Smooth muscle cell (in vitro differentiated cells): ENCODE results near the gene PRLH. TPM values are rescaled to one million over a fixed set of nuclear protein-coding genes. Genes with fewer than 3 reads are reported as not detected.

Source experiments
- DNase-seq: peaks from one replicate; lab custom pipeline; 2025; ENCODE audit not compliant: unreplicated experiment; lab: John Stamatoyannopoulos, UW
- H2AFZ ChIP-seq: fragments of 200-600 bp; sonication (generic); 2 replicates; pipeline ENCODE4 v1.6.0; 2016; ENCODE audit warnings: antibody characterized with exemption, low read depth, mild to moderate bottlenecking
- H3F3A ChIP-seq: fragments of 200-600 bp; sonication (generic); 2 replicates; pipeline ENCODE4 v1.6.0; 2017; ENCODE audit warnings: antibody characterized with exemption, low read depth
- H3K27ac ChIP-seq: fragments of 200-600 bp; sonication (generic); 2 replicates; pipeline ENCODE4 v1.5.1; 2016; ENCODE audit warnings: low read depth, mild to moderate bottlenecking
- H3K27me3 ChIP-seq: fragments of 200-600 bp; sonication (generic); 2 replicates; pipeline ENCODE4 v1.6.1; 2016; ENCODE audit warnings: low read depth, mild to moderate bottlenecking
- H3K36me3 ChIP-seq: fragments of 200-600 bp; sonication (generic); 2 replicates; pipeline ENCODE4 v1.5.1; 2016; ENCODE audit warnings: low read depth
- H3K4me1 ChIP-seq: fragments of 200-600 bp; sonication (generic); 2 replicates; pipeline ENCODE4 v1.5.1; 2016; ENCODE audit warnings: low read depth
- H3K4me2 ChIP-seq: fragments of 200-600 bp; sonication (generic); 2 replicates; pipeline ENCODE4 v1.6.0; 2016; ENCODE audit warnings: mild to moderate bottlenecking
- H3K4me3 ChIP-seq: fragments of 200-600 bp; sonication (generic); 2 replicates; pipeline ENCODE4 v1.5.1; 2016; ENCODE audit warnings: mild to moderate bottlenecking
- H3K79me2 ChIP-seq: fragments of 200-600 bp; sonication (generic); 2 replicates; pipeline ENCODE4 v1.6.0; 2016; ENCODE audit warnings: low read depth, mild to moderate bottlenecking
- H3K9ac ChIP-seq: fragments of 200-600 bp; sonication (generic); 2 replicates; pipeline ENCODE4 v1.6.0; 2016; ENCODE audit warnings: low read depth
- H3K9me3 ChIP-seq: fragments of 200-600 bp; sonication (generic); replicated peaks from 2 replicates; pipeline ENCODE4 v1.5.1; 2016; ENCODE audit warnings: low read depth
- H4K20me1 ChIP-seq: fragments of 200-600 bp; sonication (generic); 2 replicates; pipeline ENCODE4 v1.6.0; 2016; ENCODE audit warnings: low read depth
- WGBS: methylation state at CpG from one replicate; pipeline ENCODE4 v1.1.7; 2016; ENCODE audit warnings: low lambda C conversion rate; 5-methylcytosine and 5-hydroxymethylcytosine counted together
- polyA plus RNA-seq: library from polyadenylated mRNA; unstranded; fragments of >200 nt; fragmentation: Nextera tagmentation; extraction: Ambion mirVana; gene quantifications from 2 replicates; pipeline ENCODE4 v1.2.1, GENCODE V29; 2016
- total RNA-seq: library from RNA; depleted of rRNA; stranded (reverse); fragments of >200 nt; gene quantifications from 2 replicates; pipeline ENCODE4 v1.2.3, GENCODE V29; 2014
- TF ChIP-seq, protein P1 (sequence below): fragments of 200-600 bp; sonication (generic); IDR thresholded peaks from 2 replicates; pipeline ENCODE4 v1.5.1; 2017; ENCODE audit warnings: borderline replicate concordance, mild to moderate bottlenecking, antibody characterized with exemption; ENCODE audit not compliant: insufficient read depth, poor library complexity, severe bottlenecking

The PRLH gene
- total and polyA plus RNA-seq, 2 experiments from 2014 or later, result not detected

DNA sequence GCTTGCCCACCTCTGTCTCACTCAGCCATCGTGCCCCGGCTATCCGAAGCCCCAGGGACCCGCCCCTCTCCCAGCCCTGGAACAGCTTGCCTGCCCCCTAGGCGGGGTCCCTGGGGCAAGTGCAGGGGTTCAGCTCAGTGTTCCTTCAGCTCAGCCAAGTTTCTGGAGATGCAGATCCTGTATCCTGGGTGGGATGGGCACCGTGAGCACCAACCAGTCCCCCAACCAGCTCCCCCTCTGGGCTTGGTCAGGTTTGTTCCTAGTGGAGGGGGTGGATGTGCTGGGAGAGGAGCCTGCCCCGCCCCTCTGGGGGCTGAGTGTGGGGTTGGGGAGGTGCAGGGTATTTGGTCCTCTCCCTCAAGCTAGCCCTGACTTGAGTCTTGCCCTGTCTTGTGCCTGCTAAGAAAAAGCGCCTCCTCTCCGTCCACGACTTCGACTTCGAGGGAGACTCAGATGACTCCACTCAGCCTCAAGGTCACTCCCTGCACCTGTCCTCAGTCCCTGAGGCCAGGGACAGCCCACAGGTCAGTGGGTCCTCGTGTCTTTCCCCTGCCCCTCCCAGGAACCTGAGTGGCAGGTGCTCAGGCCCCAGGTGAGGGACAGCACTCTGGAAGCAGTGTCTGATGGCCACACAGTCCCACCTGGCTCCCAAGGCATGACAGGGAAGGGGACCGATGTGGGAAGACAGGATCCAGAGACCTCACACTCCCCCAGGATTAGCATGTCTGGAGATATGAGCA lies 46.7 kb upstream of the PRLH start:
- H3K27me3 ChIP-seq, result no peaks in the 10 kb centered on the region
- H3K4me1 ChIP-seq, result no peaks in the 10 kb centered on the region
- 90% methylated on average over 13 of the region's 14 CpGs for WGBS
- no peaks in the 10 kb centered on the region for H3F3A ChIP-seq
- H3K36me3 ChIP-seq, result no peaks in the 10 kb centered on the region
- no peak overlapping the region for H3K4me2 ChIP-seq
- H3K9ac ChIP-seq, result no peak overlapping the region
- H3K9me3 ChIP-seq, result no peaks in the 10 kb centered on the region
- H4K20me1 ChIP-seq, result no peaks in the 10 kb centered on the region
- no peak for DNase-seq
- no peak overlapping the region for H3K27ac ChIP-seq
- TF ChIP-seq, protein P1, sequence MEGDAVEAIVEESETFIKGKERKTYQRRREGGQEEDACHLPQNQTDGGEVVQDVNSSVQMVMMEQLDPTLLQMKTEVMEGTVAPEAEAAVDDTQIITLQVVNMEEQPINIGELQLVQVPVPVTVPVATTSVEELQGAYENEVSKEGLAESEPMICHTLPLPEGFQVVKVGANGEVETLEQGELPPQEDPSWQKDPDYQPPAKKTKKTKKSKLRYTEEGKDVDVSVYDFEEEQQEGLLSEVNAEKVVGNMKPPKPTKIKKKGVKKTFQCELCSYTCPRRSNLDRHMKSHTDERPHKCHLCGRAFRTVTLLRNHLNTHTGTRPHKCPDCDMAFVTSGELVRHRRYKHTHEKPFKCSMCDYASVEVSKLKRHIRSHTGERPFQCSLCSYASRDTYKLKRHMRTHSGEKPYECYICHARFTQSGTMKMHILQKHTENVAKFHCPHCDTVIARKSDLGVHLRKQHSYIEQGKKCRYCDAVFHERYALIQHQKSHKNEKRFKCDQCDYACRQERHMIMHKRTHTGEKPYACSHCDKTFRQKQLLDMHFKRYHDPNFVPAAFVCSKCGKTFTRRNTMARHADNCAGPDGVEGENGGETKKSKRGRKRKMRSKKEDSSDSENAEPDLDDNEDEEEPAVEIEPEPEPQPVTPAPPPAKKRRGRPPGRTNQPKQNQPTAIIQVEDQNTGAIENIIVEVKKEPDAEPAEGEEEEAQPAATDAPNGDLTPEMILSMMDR, result no peak
- H3K79me2 ChIP-seq, result no peaks in the 10 kb centered on the region
- H2AFZ ChIP-seq, result no peak overlapping the region
- H3K4me3 ChIP-seq, result no peak overlapping the region

DNA sequence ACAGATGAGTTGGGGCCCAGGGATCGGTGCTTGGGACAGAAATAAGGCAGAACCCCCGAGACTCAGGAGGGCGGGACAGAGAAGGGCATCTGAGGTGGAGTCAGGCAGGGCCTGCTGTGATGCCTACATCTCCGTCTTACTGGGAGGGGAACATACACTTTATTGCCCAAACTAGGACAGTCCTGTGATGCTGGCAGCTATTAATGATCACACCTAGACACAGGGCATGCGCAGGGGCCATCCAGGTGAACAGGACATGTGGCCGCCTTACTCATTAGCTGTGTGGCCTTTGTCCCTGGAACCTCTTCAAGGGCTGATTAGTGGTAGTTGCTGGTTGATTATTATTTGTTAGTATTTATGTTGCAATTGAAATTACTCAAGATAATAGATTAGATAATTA lies 46.1 kb upstream of the PRLH start:
- no peaks in the 10 kb centered on the region for H3K36me3 ChIP-seq
- H3K9me3 ChIP-seq, result no peaks in the 10 kb centered on the region
- no peak overlapping the region for H3K27ac ChIP-seq
- no peak overlapping the region for H3K9ac ChIP-seq
- H3F3A ChIP-seq, result no peaks in the 10 kb centered on the region
- no peaks in the 10 kb centered on the region for H3K79me2 ChIP-seq
- no peak overlapping the region for H3K4me3 ChIP-seq
- TF ChIP-seq, protein P1, result no peak
- H3K4me2 ChIP-seq, result no peak overlapping the region
- H4K20me1 ChIP-seq, result no peaks in the 10 kb centered on the region
- H3K4me1 ChIP-seq, result no peaks in the 10 kb centered on the region
- no peak overlapping the region for H2AFZ ChIP-seq
- WGBS, result 94% methylated on average over 6 of the region's 6 CpGs
- DNase-seq, result no peak
- H3K27me3 ChIP-seq, result no peaks in the 10 kb centered on the region

DNA sequence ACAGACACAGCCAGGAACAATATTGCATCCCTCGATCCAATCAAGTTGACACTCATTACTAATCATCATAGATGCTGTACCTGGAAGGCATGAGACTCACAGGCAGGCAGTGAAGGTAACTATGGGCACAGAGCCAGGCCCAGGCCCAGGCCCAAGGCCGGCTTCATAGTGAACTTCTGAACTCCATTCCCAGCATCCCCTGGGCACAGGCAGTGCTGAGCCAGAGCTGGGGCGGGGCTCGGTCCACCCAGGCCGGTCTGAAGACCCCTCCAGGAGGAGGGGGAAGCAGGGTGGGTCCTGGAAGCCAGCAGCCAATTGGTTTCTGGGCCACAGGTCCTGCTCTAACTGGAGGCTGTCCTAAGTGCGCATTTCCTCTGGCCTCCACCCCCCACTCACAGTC lies 41.7 kb upstream of the PRLH start:
- TF ChIP-seq, protein P1, result no peak
- Histone ChIP-seq H3K4me1 (no peaks in the 10 kb centered on the region), H3K27ac (no peak overlapping the region), H3K4me2 (no peak overlapping the region), H3K9me3 (no peaks in the 10 kb centered on the region), H3K36me3 (peaks cover 4% of the 10 kb centered on the region), H2AFZ (no peak overlapping the region), H3K4me3 (no peak overlapping the region), H3F3A (no peaks in the 10 kb centered on the region), H3K9ac (no peak overlapping the region), H3K79me2 (no peaks in the 10 kb centered on the region), H3K27me3 (no peaks in the 10 kb centered on the region), H4K20me1 (no peaks in the 10 kb centered on the region)
- DNase-seq, result no peak
- 80% methylated on average over 6 of the region's 6 CpGs for WGBS
